HepG2 (cell line): ENCODE results near the gene XIST. TPM values are rescaled to one million over a fixed set of nuclear protein-coding genes. Genes with fewer than 3 reads are reported as not detected.

Experiments
- ATAC-seq: fragments of 200-7000 bp; cut with Tn5 transposase; 3 replicates; pipeline ENCODE4 v1.9.1; 2020; ENCODE audit warnings: mild to moderate bottlenecking, moderate library complexity
- BruUV-seq: library from RNA; stranded (reverse); fragments of 400-500 nt; replicated peaks from 2 replicates; lab custom pipeline; 2021; lab: Mats Ljungman, UMichigan
- CTCF ChIA-PET: fragments of 300-600 bp; formaldehyde crosslinking; extraction: SDS; loops from one replicate; lab custom pipeline; 2021; ENCODE audit warnings: low total read pairs, inconsistent platforms, low intra/inter-chr PET ratio; lab: Yijun Ruan, JAX
- POLR2A ChIA-PET: fragments of 350-600 bp; sonication (Branson Sonifier 250); formaldehyde crosslinking; loops from one replicate; lab custom pipeline; 2020; ENCODE audit warnings: antibody characterized with exemption, inconsistent platforms; lab: Yijun Ruan, JAX
- DNase-seq: peaks from one replicate; pipeline ENCODE4 v3.0.0-alpha.2; 2015; ENCODE audit warnings: low spot score
- FAIRE-seq: peaks from 3 replicates; lab custom pipeline; 2011; peaks lifted over from hg19 to GRCh38; lab: Jason Lieb, UNC
- H2AFZ ChIP-seq: one replicate; pipeline ENCODE4 v1.6.1; 2011; ENCODE audit warnings: low read length, inconsistent platforms
- H3K27ac ChIP-seq: fragments of 300-600 bp; 3 replicates; pipeline ENCODE4 v1.8.0; 2011; ENCODE audit warnings: mixed run types, mild to moderate bottlenecking, mixed read lengths, low read length, inconsistent platforms; ENCODE audit not compliant: insufficient read depth; ENCODE audit errors: extremely low read length
- H3K27me3 ChIP-seq, 2 experiments: fragments of 200-600 bp in 1 of 2; 2 replicates in 1 of 2; 3 replicates in 1 of 2; pipeline versions ENCODE4 v1.6.0 to v1.8.0; 2011; ENCODE audit warnings: low read length in 2 of 2, mild to moderate bottlenecking in 2 of 2, moderate library complexity in 2 of 2, inconsistent platforms in 1 of 2; ENCODE audit not compliant: insufficient read depth in 2 of 2, control insufficient read depth in 1 of 2
- H3K36me3 ChIP-seq, 2 experiments: fragments of 200-600 bp in 1 of 2; replicated peaks in 1 of 2; 2 replicates in 1 of 2; 3 replicates in 1 of 2; pipeline versions ENCODE4 v1.5.1 to v1.8.0; 2011; ENCODE audit warnings: low read length in 2 of 2, inconsistent platforms in 1 of 2; ENCODE audit not compliant: insufficient read depth in 2 of 2, control insufficient read depth in 1 of 2
- H3K4me1 ChIP-seq: 2 replicates; pipeline ENCODE4 v1.5.1; 2012; ENCODE audit warnings: low read length, inconsistent platforms; ENCODE audit not compliant: insufficient read depth
- H3K4me2 ChIP-seq: 2 replicates; pipeline ENCODE4 v1.6.0; 2011; ENCODE audit warnings: low read depth, low read length, inconsistent platforms
- H3K4me3 ChIP-seq, 3 experiments: fragments of 200-600 bp in 1 of 3; sonication (generic), shearing (Covaris generic) in 1 of 3; replicated peaks in 1 of 3; 2 replicates each; pipeline ENCODE4 v1.5.1; 2011 to 2016; ENCODE audit warnings: low read length in 3 of 3, inconsistent platforms in 2 of 3, low read depth in 2 of 3, mild to moderate bottlenecking in 2 of 3, control low read depth in 1 of 3, mixed read lengths in 1 of 3; ENCODE audit not compliant: insufficient read depth in 1 of 3
- H3K79me2 ChIP-seq: one replicate; pipeline ENCODE4 v1.6.1; 2011; ENCODE audit warnings: low read length, inconsistent platforms; ENCODE audit not compliant: insufficient read depth
- H3K9ac ChIP-seq: 2 replicates; pipeline ENCODE4 v1.6.0; 2011; ENCODE audit warnings: mild to moderate bottlenecking, low read depth, low read length, inconsistent platforms; ENCODE audit not compliant: insufficient read depth
- H3K9me3 ChIP-seq: 2 replicates; pipeline ENCODE4 v1.5.1; 2012; ENCODE audit warnings: mild to moderate bottlenecking, low read length
- H4K20me1 ChIP-seq: 2 replicates; pipeline ENCODE4 v1.6.0; 2011; ENCODE audit warnings: inconsistent platforms, mild to moderate bottlenecking, low read length, moderate library complexity; ENCODE audit not compliant: insufficient read depth
- GTF3A ChIP-seq: sonication (generic); formaldehyde crosslinking; conservative IDR thresholded peaks from 2 replicates; pipeline ENCODE4 v1.4.0; 2020; ENCODE audit warnings: mild to moderate bottlenecking, missing genetic modification reagents
- GZF1 ChIP-seq: sonication (generic); formaldehyde crosslinking; IDR thresholded peaks from 2 replicates; pipeline ENCODE4 v1.5.1; 2020; ENCODE audit warnings: mild to moderate bottlenecking, missing genetic modification reagents
- HINFP ChIP-seq: sonication (generic); formaldehyde crosslinking; IDR thresholded peaks from 2 replicates; pipeline ENCODE4 v1.4.0; 2020; ENCODE audit warnings: low read depth, mild to moderate bottlenecking, missing genetic modification reagents
- MEF2D ChIP-seq: sonication (generic); formaldehyde crosslinking; IDR thresholded peaks from 2 replicates; pipeline ENCODE4 v1.5.1; 2020; ENCODE audit warnings: mild to moderate bottlenecking, missing genetic modification reagents
- NR1H2 ChIP-seq: sonication (generic); formaldehyde crosslinking; IDR thresholded peaks from 2 replicates; pipeline ENCODE4 v1.8.1; 2022; ENCODE audit warnings: low read depth, missing genetic modification reagents, borderline replicate concordance
- RERE ChIP-seq: IDR thresholded peaks from 2 replicates; pipeline ENCODE4 v1.6.1; 2016; ENCODE audit warnings: low read depth, missing genetic modification reagents, missing compliant biosample characterization
- THYN1 ChIP-seq: sonication (generic); formaldehyde crosslinking; IDR thresholded peaks from 2 replicates; pipeline ENCODE4 v1.8.1; 2023; ENCODE audit warnings: low read depth, mild to moderate bottlenecking, moderate library complexity, missing genetic modification reagents, borderline replicate concordance
- ZBTB3 ChIP-seq: sonication (generic); formaldehyde crosslinking; IDR thresholded peaks from 2 replicates; pipeline ENCODE4 v1.4.0; 2020; ENCODE audit warnings: low read depth, mild to moderate bottlenecking, moderate library complexity, missing genetic modification reagents, borderline replicate concordance
- ZNF17 ChIP-seq: sonication (generic); formaldehyde crosslinking; IDR thresholded peaks from 2 replicates; pipeline ENCODE4 v1.5.0; 2020; ENCODE audit warnings: mild to moderate bottlenecking, missing genetic modification reagents
- ZNF460 ChIP-seq: sonication (generic); formaldehyde crosslinking; IDR thresholded peaks from 2 replicates; pipeline ENCODE4 v1.5.1; 2020; ENCODE audit warnings: missing genetic modification reagents, mild to moderate bottlenecking, borderline replicate concordance
- ZNF496 ChIP-seq: sonication (generic); formaldehyde crosslinking; IDR thresholded peaks from 2 replicates; pipeline ENCODE4 v1.8.1; 2023; ENCODE audit warnings: mild to moderate bottlenecking, moderate library complexity, missing genetic modification reagents; ENCODE audit not compliant: insufficient replicate concordance
- ZNF510 ChIP-seq: sonication (generic); formaldehyde crosslinking; IDR thresholded peaks from 2 replicates; pipeline ENCODE4 v1.4.0; 2020; ENCODE audit warnings: low read depth, mild to moderate bottlenecking, missing genetic modification reagents
- ZNF614 ChIP-seq: IDR thresholded peaks from 2 replicates; pipeline ENCODE4 v1.6.1; 2018; ENCODE audit warnings: missing biosample characterization, missing genetic modification reagents, inconsistent platforms, borderline replicate concordance
- in situ Hi-C: cut with HindIII; loops from 2 replicates; pipeline ENCODE4 v1.10.0; 2017; ENCODE audit warnings: low pct_unique_long_range_greater_than_20kb; ENCODE audit not compliant: extremely low pct_ligation_motif_present
- intact Hi-C: fragments of 100-400 bp; cut with micrococcal nuclease; formaldehyde crosslinking; loops from one replicate; pipeline ENCODE4 v1.10.0; 2022; ENCODE audit not compliant: unreplicated experiment
- polyA plus RNA-seq, 8 experiments: library from polyadenylated mRNA; depleted of rRNA in 3 of 8; stranded (reverse) in 7 of 8; unstranded in 1 of 8; fragments of >200 nt; fragmentation: Illumina TruSeq in 4 of 8; extraction: Trizol in 4 of 8; gene quantifications; 2 replicates each; pipeline versions ENCODE4 v1.2.1 to v1.2.3, GENCODE V29; 2011 to 2016; ENCODE audit warnings: low read depth in 4 of 8, missing spikeins in 1 of 8, mixed read lengths in 1 of 8; ENCODE audit not compliant: insufficient read depth in 1 of 8
- total RNA-seq, 5 experiments: library from RNA; depleted of rRNA; stranded (reverse); fragments of >200 nt; fragmentation: Illumina TruSeq; extraction: Trizol; gene quantifications; 2 replicates each; pipeline ENCODE4 v1.2.3, GENCODE V29; 2016; ENCODE audit warnings: low read depth in 1 of 5
- TF ChIP-seq, protein P1 (sequence below): fragments of 450-650 bp; IDR thresholded peaks from 2 replicates; pipeline ENCODE4 v1.6.1; 2016

XIST gene
- total and polyA plus RNA-seq, 2 of the 13 experiments (the other 11 are each of a cell fraction or from before 2014, with no cell fraction given) = 0.02 to 0.26 TPM

DNA sequence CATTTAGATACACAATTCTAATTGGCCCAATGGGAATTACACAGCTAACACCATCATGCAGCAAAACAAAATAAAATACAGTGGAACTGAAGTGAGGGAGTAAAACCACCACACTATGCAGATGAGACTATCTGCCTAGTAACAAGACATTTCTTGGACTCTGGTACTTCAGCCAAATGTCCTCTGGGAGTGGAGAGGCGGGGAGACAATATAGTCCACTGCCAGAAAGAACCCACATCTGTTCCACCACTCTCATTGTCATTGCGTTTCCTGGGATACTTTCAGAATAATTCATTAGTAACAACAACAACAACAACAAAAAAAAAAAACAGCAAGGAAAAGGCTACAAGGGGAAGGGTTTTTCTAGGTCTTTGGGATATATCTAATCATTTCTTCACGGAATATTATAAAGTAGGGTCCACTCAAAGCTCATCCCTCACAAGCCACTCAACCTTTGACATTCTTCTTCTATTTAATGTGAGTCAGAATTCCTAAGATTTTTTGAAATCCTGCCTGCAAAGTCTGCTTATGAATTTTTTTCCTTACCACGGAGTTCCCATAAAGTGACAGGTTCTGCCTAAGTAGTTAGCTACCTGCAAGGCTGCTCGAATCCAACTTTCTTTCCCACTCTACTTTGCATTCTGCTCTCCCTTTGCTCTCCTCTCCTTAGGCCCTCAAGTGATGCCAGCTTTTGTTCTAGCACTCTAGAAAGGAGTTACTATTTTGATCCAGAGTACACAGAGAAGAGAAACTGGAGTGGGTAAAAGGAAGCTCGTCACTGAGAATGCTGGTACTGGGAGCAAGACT lies 34.9 kb downstream of the XIST start (continued):
- TF ChIP-seq ZNF496 (no peak), THYN1 (CRISPR knock-in tag) (no peak)
- TF ChIP-seq, all 625 proteins: peak for 0

GRCh38 chrX:73812256-73812655 lies 40.3 kb downstream of the XIST start:
- H3K4me1 ChIP-seq = no peaks in the 10 kb centered on the region
- no peak for FAIRE-seq
- H3K36me3 ChIP-seq = no peaks in the 10 kb centered on the region
- ChIA-PET CTCF (no interaction called here), POLR2A (no interaction called here)
- H3K27ac ChIP-seq = no peak overlapping the region
- no TSS peak for BruUV-seq
- no peak overlapping the region for H2AFZ ChIP-seq
- H3K4me2 ChIP-seq = no peak overlapping the region
- in situ Hi-C loops (no loop called here), intact Hi-C loops (no loop called here)
- ATAC-seq = no peak
- H3K9ac ChIP-seq = no peak overlapping the region
- H3K27me3 ChIP-seq = no peaks in the 10 kb centered on the region
- no peaks in the 10 kb centered on the region for H3K79me2 ChIP-seq
- no peak overlapping the region for H3K4me3 ChIP-seq
- H3K9me3 ChIP-seq = no peaks in the 10 kb centered on the region
- H4K20me1 ChIP-seq = no peaks in the 10 kb centered on the region
- no peak for DNase-seq
- TF ChIP-seq, protein P1, sequence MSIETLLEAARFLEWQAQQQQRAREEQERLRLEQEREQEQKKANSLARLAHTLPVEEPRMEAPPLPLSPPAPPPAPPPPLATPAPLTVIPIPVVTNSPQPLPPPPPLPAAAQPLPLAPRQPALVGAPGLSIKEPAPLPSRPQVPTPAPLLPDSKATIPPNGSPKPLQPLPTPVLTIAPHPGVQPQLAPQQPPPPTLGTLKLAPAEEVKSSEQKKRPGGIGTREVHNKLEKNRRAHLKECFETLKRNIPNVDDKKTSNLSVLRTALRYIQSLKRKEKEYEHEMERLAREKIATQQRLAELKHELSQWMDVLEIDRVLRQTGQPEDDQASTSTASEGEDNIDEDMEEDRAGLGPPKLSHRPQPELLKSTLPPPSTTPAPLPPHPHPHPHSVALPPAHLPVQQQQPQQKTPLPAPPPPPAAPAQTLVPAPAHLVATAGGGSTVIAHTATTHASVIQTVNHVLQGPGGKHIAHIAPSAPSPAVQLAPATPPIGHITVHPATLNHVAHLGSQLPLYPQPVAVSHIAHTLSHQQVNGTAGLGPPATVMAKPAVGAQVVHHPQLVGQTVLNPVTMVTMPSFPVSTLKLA = no peak
- TF ChIP-seq ZNF510 (CRISPR knock-in tag) (no peak), ZNF614 (no peak), RERE (CRISPR knock-in tag) (no peak), MEF2D (no peak), THYN1 (CRISPR knock-in tag) (no peak), ZBTB3 (CRISPR knock-in tag) (no peak), GZF1 (no peak), GTF3A (CRISPR knock-in tag) (no peak), HINFP (CRISPR knock-in tag) (no peak), ZNF460 (no peak), NR1H2 (CRISPR knock-in tag) (no peak), ZNF17 (no peak)
